IMR-90 (cell line): ENCODE measurements around the gene HPF1. TPM values are rescaled to one million over a fixed set of nuclear protein-coding genes. Genes with fewer than 3 reads are reported as not detected.
"Not testable (repeated sequence)": the region's sequence is repeated elsewhere in the genome, so short reads cannot be mapped to it uniquely, and the experiment has no call there.

Source experiments
- ATAC-seq: fragments of 200-7000 bp; cut with Tn5 transposase; 2 replicates; pipeline ENCODE4 v1.9.1; 2020; ENCODE audit warnings: low read depth, mild to moderate bottlenecking, moderate library complexity
- Bru-seq: library from RNA; stranded (reverse); fragments of 400-500 nt; gene quantifications from one replicate; lab custom pipeline; 2021; lab: Mats Ljungman, UMichigan
- BruChase-seq, 2 experiments: library from RNA; stranded (reverse); fragments of 400-500 nt; gene quantifications; one replicate each; lab custom pipeline; 2021; lab: Mats Ljungman, UMichigan
- BruUV-seq: library from RNA; stranded (reverse); fragments of 400-500 nt; replicated peaks from 2 replicates; lab custom pipeline; 2021; lab: Mats Ljungman, UMichigan
- CTCF ChIA-PET: fragments of 300-600 bp; formaldehyde crosslinking; extraction: SDS; loops from one replicate; lab custom pipeline; 2021; ENCODE audit warnings: antibody characterized with exemption; lab: Yijun Ruan, JAX
- POLR2A ChIA-PET: fragments of 300-600 bp; sonication (Branson Sonifier 250); formaldehyde crosslinking; loops from one replicate; lab custom pipeline; 2022; ENCODE audit warnings: antibody characterized with exemption; ENCODE audit not compliant: unreplicated experiment; lab: Charles Lee
- DNase-seq: peaks from one replicate; pipeline ENCODE4 v3.0.0; 2013
- H2AFZ ChIP-seq: replicated peaks from 2 replicates; pipeline ENCODE3; 2013; ENCODE audit warnings: low read length, mild to moderate bottlenecking; ENCODE audit not compliant: poor library complexity
- H2AK5ac ChIP-seq: 2 replicates; pipeline ENCODE4 v1.6.1; 2013; ENCODE audit warnings: low read depth, low read length, inconsistent platforms
- H2AK9ac ChIP-seq: replicated peaks from 2 replicates; pipeline ENCODE3; 2013; ENCODE audit warnings: mild to moderate bottlenecking, low read depth, low read length, moderate library complexity; ENCODE audit not compliant: poor library complexity
- H2BK120ac ChIP-seq: 2 replicates; pipeline ENCODE4 v1.6.1; 2013; ENCODE audit warnings: low read depth, low read length, inconsistent platforms
- H2BK15ac ChIP-seq: 3 replicates; pipeline ENCODE4 v1.6.1; 2013; ENCODE audit warnings: low read depth, low read length, inconsistent platforms
- H2BK20ac ChIP-seq: 2 replicates; pipeline ENCODE4 v1.6.1; 2013; ENCODE audit warnings: low read depth, mild to moderate bottlenecking, inconsistent platforms, low read length, moderate library complexity
- H2BK5ac ChIP-seq: 2 replicates; pipeline ENCODE4 v1.6.1; 2013; ENCODE audit warnings: mild to moderate bottlenecking, low read depth, low read length, inconsistent platforms; ENCODE audit not compliant: poor library complexity, severe bottlenecking
- H3K14ac ChIP-seq: replicated peaks from 2 replicates; pipeline ENCODE4 v1.6.1; 2013; ENCODE audit warnings: low read depth, low read length, inconsistent platforms
- H3K18ac ChIP-seq: 2 replicates; pipeline ENCODE4 v1.6.1; 2013; ENCODE audit warnings: low read depth, low read length, control low read depth
- H3K23ac ChIP-seq: 2 replicates; pipeline ENCODE4 v1.6.1; 2013; ENCODE audit warnings: low read depth, low read length, inconsistent platforms
- H3K27ac ChIP-seq: 2 replicates; pipeline ENCODE4 v1.5.1; 2013; ENCODE audit warnings: mild to moderate bottlenecking, control low read depth, low read length; ENCODE audit not compliant: insufficient read depth
- H3K27me3 ChIP-seq: 2 replicates; pipeline ENCODE4 v1.6.1; 2013; ENCODE audit warnings: low read length; ENCODE audit not compliant: control insufficient read depth, insufficient read depth
- H3K36me3 ChIP-seq: 2 replicates; pipeline ENCODE4 v1.6.1; 2013; ENCODE audit warnings: low read length, mixed read lengths; ENCODE audit not compliant: control insufficient read depth, insufficient read depth
- H3K4ac ChIP-seq: 2 replicates; pipeline ENCODE4 v1.6.1; 2013; ENCODE audit warnings: low read depth, low read length, inconsistent platforms
- H3K4me1 ChIP-seq: 2 replicates; pipeline ENCODE4 v1.6.1; 2013; ENCODE audit warnings: low read length, mixed read lengths; ENCODE audit not compliant: control insufficient read depth, insufficient read depth
- H3K4me2 ChIP-seq: 2 replicates; pipeline ENCODE4 v1.6.1; 2013; ENCODE audit warnings: low read depth, mild to moderate bottlenecking, control low read depth, low read length, moderate library complexity
- H3K4me3 ChIP-seq: 2 replicates; pipeline ENCODE4 v1.5.1; 2013; ENCODE audit warnings: low read depth, mild to moderate bottlenecking, control low read depth, low read length, moderate library complexity; ENCODE audit not compliant: insufficient read depth
- H3K56ac ChIP-seq: 2 replicates; pipeline ENCODE4 v1.6.1; 2013; ENCODE audit warnings: low read length, inconsistent platforms; ENCODE audit not compliant: insufficient read depth; ENCODE audit errors: extremely low read depth
- H3K79me1 ChIP-seq, 2 experiments: 2 replicates each; pipeline ENCODE4 v1.6.1; 2013; ENCODE audit warnings: low read length in 2 of 2, inconsistent platforms in 1 of 2, low read depth in 1 of 2
- H3K9ac ChIP-seq: 2 replicates; pipeline ENCODE4 v1.6.1; 2013; ENCODE audit warnings: low read depth, low read length, control low read depth
- H3K9me1 ChIP-seq: 2 replicates; pipeline ENCODE4 v1.6.1; 2013; ENCODE audit warnings: low read length, inconsistent platforms; ENCODE audit not compliant: insufficient read depth
- H3K9me3 ChIP-seq: 2 replicates; pipeline ENCODE4 v1.6.1; 2013; ENCODE audit warnings: low read length; ENCODE audit not compliant: control insufficient read depth, insufficient read depth
- H4K20me1 ChIP-seq: 2 replicates; pipeline ENCODE4 v1.6.1; 2013; ENCODE audit warnings: low read length, inconsistent platforms; ENCODE audit not compliant: insufficient read depth
- H4K5ac ChIP-seq: 2 replicates; pipeline ENCODE4 v1.6.1; 2013; ENCODE audit warnings: mild to moderate bottlenecking, low read depth, low read length, control low read depth
- H4K8ac ChIP-seq, 2 experiments: 2 replicates each; pipeline ENCODE4 v1.6.1; 2013; ENCODE audit warnings: low read depth in 2 of 2, low read length in 2 of 2, control low read depth in 1 of 2, inconsistent platforms in 1 of 2
- H4K91ac ChIP-seq: 2 replicates; pipeline ENCODE4 v1.6.1; 2013; ENCODE audit warnings: low read depth, low read length, inconsistent platforms; ENCODE audit not compliant: insufficient read depth
- BHLHE40 ChIP-seq: fragments of 150-350 bp; IDR thresholded peaks from 2 replicates; pipeline ENCODE4 v1.6.1; 2016; ENCODE audit warnings: mild to moderate bottlenecking, low read depth, low read length
- CHD1 ChIP-seq: IDR thresholded peaks from 2 replicates; pipeline ENCODE4 v1.6.1; 2012; ENCODE audit warnings: low read depth, low read length, improper control_type of control experiment
- MAFK ChIP-seq: IDR thresholded peaks from 2 replicates; pipeline ENCODE4 v1.6.1; 2012; ENCODE audit warnings: low read depth, low read length, improper control_type of control experiment
- SMC3 ChIP-seq: fragments of 150-350 bp; IDR thresholded peaks from 2 replicates; pipeline ENCODE4 v1.6.1; 2016; ENCODE audit warnings: low read depth, mild to moderate bottlenecking, antibody characterized with exemption, low read length, moderate library complexity
- WGBS, 2 experiments: methylation state at CpG; one replicate each; pipeline versions ENCODE4 v1.1.5 to v1.1.7; 2013; ENCODE audit warnings: missing lambda C conversion rate in 2 of 2; ENCODE audit not compliant: insufficient read length in 1 of 2; ENCODE audit errors: extremely low coverage in 2 of 2; 5-methylcytosine and 5-hydroxymethylcytosine counted together
- dilution Hi-C: fragments of 300-500 bp; cut with HindIII; formaldehyde crosslinking; loops from one replicate; pipeline ENCODE4 v1.14.3; 2018; ENCODE audit warnings: low sequenced_read_pairs; ENCODE audit not compliant: unreplicated experiment
- in situ Hi-C: fragments of 300-500 bp; cut with MboI; formaldehyde crosslinking; loops from 3 replicates; pipeline ENCODE4 v1.14.3; 2019; ENCODE audit warnings: low sequenced_read_pairs, inconsistent platforms, mixed read lengths
- intact Hi-C: fragments of 100-400 bp; cut with micrococcal nuclease; formaldehyde crosslinking; loops from 2 replicates; pipeline ENCODE4 v1.10.0; 2022
- long read RNA-seq: library from polyadenylated mRNA; unstranded; transcript quantifications from one replicate; pipeline ENCODE4 v2.0.0, GENCODE V29; 2021; ENCODE audit not compliant: unreplicated experiment
- polyA plus RNA-seq, 3 experiments: library from polyadenylated mRNA; depleted of rRNA; stranded (reverse); fragments of >200 nt; gene quantifications; 2 replicates each; pipeline ENCODE4 v1.2.3, GENCODE V29; 2012; ENCODE audit warnings: low replicate concordance in 1 of 3
- total RNA-seq: library from RNA; depleted of rRNA; stranded (reverse); fragments of >200 nt; gene quantifications from 2 replicates; pipeline ENCODE4 v1.2.3, GENCODE V29; 2012; rRNA removed

HPF1 gene
- total RNA-seq (15.2 and 27.5 TPM in 2 replicates), polyA plus RNA-seq (2012; rRNA removed) (19.1 and 24.9 TPM in 2 replicates), Bru-seq, nascent RNA (percentile 54 among the genes with signal in this experiment), BruChase-seq, experiment 1, labeled RNA remaining after a 6-hour chase (percentile 55 among the genes with signal in this experiment), BruChase-seq, experiment 2, labeled RNA remaining after a 2-hour chase (percentile 54 among the genes with signal in this experiment)
- 3.7 and 8.2 TPM in 2 replicates for polyA plus RNA-seq (2012; cell fraction: cytosol; rRNA removed)
- polyA plus RNA-seq (2012; cell fraction: nucleus; rRNA removed; ENCODE audit: low replicate concordance) = 1.6 and 10.0 TPM in 2 replicates
- long read RNA-seq, transcript HPF1-201 (8 exons, 1,230 nt) = major isoform, 22 of 34 reads
- long read RNA-seq, partial matches to known transcripts = 3 of 34 reads
- long read RNA-seq, other reads (novel, unspliced or antisense) = 7 of 34 reads

- ATAC-seq (peak; percentile 95), DNase-seq (peak; percentile 75)
- CTCF ChIA-PET = no interaction called here
- H3K14ac ChIP-seq = peak within 1 kb of the TSS; percentile 10
- H3K27me3 ChIP-seq = no peaks in the 10 kb centered on the region; the same call in none of the 2 replicates
- dilution Hi-C loops = no loop called here
- peaks cover 1% of the 10 kb centered on the region; the same call in 1 of the 2 replicates for H3K4me1 ChIP-seq
- peak within 1 kb of the TSS; percentile 85 for H3K4me2 ChIP-seq
- no peak within 1 kb of the TSS for H2BK20ac ChIP-seq
- no peak within 1 kb of the TSS for H2AK5ac ChIP-seq
- peak within 1 kb of the TSS; percentile 18; the same call in 1 of the 2 replicates for H4K5ac ChIP-seq
- in situ Hi-C loops = no loop called here
- POLR2A ChIA-PET = no interaction called here
- H4K8ac ChIP-seq = peak within 1 kb of the TSS; percentile 76 to 95
- BruUV-seq = no TSS peak
- no peak within 1 kb of the TSS for H2BK5ac ChIP-seq
- peak within 1 kb of the TSS; percentile 12; the same call in 1 of the 2 replicates for H3K56ac ChIP-seq
- no peaks in the 10 kb centered on the region for H3K9me3 ChIP-seq
- peak within 1 kb of the TSS; percentile 76 for H3K4ac ChIP-seq
- H2BK15ac ChIP-seq = no peak within 1 kb of the TSS
- peak within 1 kb of the TSS; percentile 45; the same call in 1 of the 2 replicates for H3K27ac ChIP-seq
- H2AFZ ChIP-seq = peak within 1 kb of the TSS; percentile 100
- TF ChIP-seq MAFK = peak; percentile 32; the same call in 1 of the 2 replicates
- no peak for TF ChIP-seq CHD1
- TF ChIP-seq SMC3 = no peak
- peak; percentile 99 for TF ChIP-seq BHLHE40
- WGBS, 2 experiments = 2% methylated on average over 21 of the region's 46 CpGs; no CpG with 5 or more reads in 1 of the 2 experiments
- H3K9ac ChIP-seq = peak within 1 kb of the TSS; percentile 62
- no peak within 1 kb of the TSS for H2BK120ac ChIP-seq
- H3K18ac ChIP-seq = no peak within 1 kb of the TSS
- peak within 1 kb of the TSS; percentile 36 for H4K91ac ChIP-seq
- intact Hi-C loops = loop anchor here (1.0 to 2.0 kb wide), 2 partner anchors 130 to 137 kb away; partner anchors contain the start of gene CLCN3
- peak within 1 kb of the TSS; percentile 11; the same call in 1 of the 2 replicates for H3K23ac ChIP-seq
- peaks cover 5% of the 10 kb centered on the region; the same call in 1 of the 2 replicates for H3K36me3 ChIP-seq
- peaks cover 18 to 20% of the 10 kb centered on the region in 2 experiments for H3K79me1 ChIP-seq
- H4K20me1 ChIP-seq = no peaks in the 10 kb centered on the region
- H2AK9ac ChIP-seq = peak within 1 kb of the TSS; percentile 87
- H3K4me3 ChIP-seq = peak within 1 kb of the TSS; percentile 81
- H3K9me1 ChIP-seq = peaks cover 2% of the 10 kb centered on the region; the same call in 1 of the 2 replicates
Observed at GRCh38 chr4:169757575-169758184, at the start of gene HPF1. TSS of gene HPF1 (minus strand) at chr4:169757944. CDS start at chr4:169757877, 67 bp downstream.

GRCh38 chr4:169806770-169807169 is 49.0 kb upstream of the HPF1 start:
- H4K8ac ChIP-seq, H4K91ac ChIP-seq, H3K79me1 ChIP-seq, H3K18ac ChIP-seq, H4K20me1 ChIP-seq, H3K27ac ChIP-seq, H4K5ac ChIP-seq, H3K23ac ChIP-seq, H3K4ac ChIP-seq, H3K4me1 ChIP-seq, DNase-seq, H2AFZ ChIP-seq, H3K36me3 ChIP-seq, H3K14ac ChIP-seq, ATAC-seq, H3K9me3 ChIP-seq, H2BK5ac ChIP-seq, H3K4me3 ChIP-seq, H2BK120ac ChIP-seq, H3K27me3 ChIP-seq, dilution Hi-C loops, H2BK20ac ChIP-seq, H2AK5ac ChIP-seq, H2AK9ac ChIP-seq, BruUV-seq, H3K4me2 ChIP-seq, POLR2A ChIA-PET, in situ Hi-C loops, H3K9ac ChIP-seq, H3K9me1 ChIP-seq, H2BK15ac ChIP-seq, intact Hi-C loops, CTCF ChIA-PET, H3K56ac ChIP-seq: not testable (repeated sequence)
- 86% methylated on average over 1 of the region's 3 CpGs; no CpG with 5 or more reads in 1 of the 2 experiments for WGBS, 2 experiments
